HG03066 (cell line): Measurements from ENCODE around the gene BCL2L13.

Experiments
- ATAC-seq: cut with Tn5 transposase; IDR thresholded peaks from one replicate; pipeline ENCODE4 v1.9.1; 2021; ENCODE audit warnings: low read depth; ENCODE audit not compliant: unreplicated experiment

Gene BCL2L13

GRCh38 chr22:17638432-17639246 lies at the start of gene BCL2L13:
Gene BCL2L13 (plus strand): TSS chr22:17638757. CDS start chr22:17655712, 16,955 bp downstream.
- ATAC-seq, result peak; percentile 95

- no peak for ATAC-seq
Measured at GRCh38 chr22:17589810-17590375, 48.7 kb upstream of the BCL2L13 start.

- no peak for ATAC-seq
Measured at GRCh38 chr22:17590586-17590985, 48.0 kb upstream of the BCL2L13 start.

GRCh38 chr22:17592201-17592600 lies 46.4 kb upstream of the BCL2L13 start:
- ATAC-seq, result no peak

GRCh38 chr22:17596226-17596625 lies 42.3 kb upstream of the BCL2L13 start:
- no peak for ATAC-seq

- no peak for ATAC-seq
Measured at GRCh38 chr22:17597217-17597616, 41.3 kb upstream of the BCL2L13 start.

GRCh38 chr22:17598318-17598717 lies 40.2 kb upstream of the BCL2L13 start:
- no peak for ATAC-seq

- ATAC-seq, result no peak
Measured at GRCh38 chr22:17601031-17601430, 37.5 kb upstream of the BCL2L13 start.

- no peak for ATAC-seq
Measured at GRCh38 chr22:17603668-17604067, 34.9 kb upstream of the BCL2L13 start.

GRCh38 chr22:17606496-17606895 lies 32.1 kb upstream of the BCL2L13 start:
- no peak for ATAC-seq

- ATAC-seq, result no peak
Measured at GRCh38 chr22:17607891-17608521, 30.6 kb upstream of the BCL2L13 start.

GRCh38 chr22:17612057-17612456 lies 26.5 kb upstream of the BCL2L13 start:
- no peak for ATAC-seq

GRCh38 chr22:17613280-17613679 lies 25.3 kb upstream of the BCL2L13 start:
- ATAC-seq, result no peak

- ATAC-seq, result no peak
Measured at GRCh38 chr22:17627961-17628405, 10.6 kb upstream of the BCL2L13 start.

- peak; percentile 100 for ATAC-seq
Measured at GRCh38 chr22:17628406-17629172, 10.0 kb upstream of the BCL2L13 start, which contains the start of gene ATP6V1E1. Gene ATP6V1E1 (minus strand): TSS chr22:17628749. CDS start chr22:17628635, 114 bp downstream.

GRCh38 chr22:17629173-17629489 lies 9.4 kb upstream of the BCL2L13 start:
- no peak for ATAC-seq

- ATAC-seq, result no peak
Measured at GRCh38 chr22:17629641-17630040, 8.9 kb upstream of the BCL2L13 start.

GRCh38 chr22:17631076-17631565 lies 7.4 kb upstream of the BCL2L13 start:
- no peak for ATAC-seq

- ATAC-seq, result no peak
Measured at GRCh38 chr22:17633217-17633997, 5.2 kb upstream of the BCL2L13 start.

- ATAC-seq, result no peak
Measured at GRCh38 chr22:17633998-17634323, 4.6 kb upstream of the BCL2L13 start.
